ENCODE data around the gene DYNC2LI1.

- TF ChIP-seq POLR2A (IDR thresholded peaks at IDR 0.05) = no peak
- TF ChIP-seq CTCF (IDR thresholded peaks at IDR 0.05) = no peak
Observed at GRCh38 chr2:43794956-43795355, 21.1 kb downstream of the DYNC2LI1 start.

All from tibial nerve (tissue), 3 donors.